ENCODE measurements around the gene RPAP2.
"Not testable (repeated sequence)": the region's sequence is repeated elsewhere in the genome, so short reads cannot be mapped to it uniquely, and the experiment has no call there.

The RPAP2 gene

GRCh38 chr1:92393966-92394365, 95.1 kb downstream of the RPAP2 start:
- Mint-ChIP-seq H3K9me3 (peaks cover 28% of the 10 kb centered on the region), H3K36me3 (ENCODE audit: low read depth) (peaks cover 27% of the 10 kb centered on the region)
- not testable (repeated sequence) for H3K27ac Mint-ChIP-seq; H3K27me3 Mint-ChIP-seq; H3K4me3 Mint-ChIP-seq; H3K4me1 Mint-ChIP-seq (ENCODE audit: low read depth)

- no peak overlapping the region for H3K4me3 Mint-ChIP-seq
- H3K4me1 Mint-ChIP-seq (ENCODE audit: low read depth) = peaks cover 3% of the 10 kb centered on the region
- peaks cover 9% of the 10 kb centered on the region for H3K36me3 Mint-ChIP-seq (ENCODE audit: low read depth)
- H3K27me3 Mint-ChIP-seq = no peaks in the 10 kb centered on the region
- H3K9me3 Mint-ChIP-seq = peaks cover 12% of the 10 kb centered on the region
- H3K27ac Mint-ChIP-seq = no peak overlapping the region
Observed at GRCh38 chr1:92398519-92398918, 99.7 kb downstream of the RPAP2 start.

- H3K27ac Mint-ChIP-seq = no peak overlapping the region
- peaks cover 3% of the 10 kb centered on the region for H3K4me1 Mint-ChIP-seq (ENCODE audit: low read depth)
- H3K9me3 Mint-ChIP-seq = peaks cover 11% of the 10 kb centered on the region
- H3K4me3 Mint-ChIP-seq = no peak overlapping the region
- H3K36me3 Mint-ChIP-seq (ENCODE audit: low read depth) = peaks cover 11% of the 10 kb centered on the region
- no peaks in the 10 kb centered on the region for H3K27me3 Mint-ChIP-seq
Observed at GRCh38 chr1:92399076-92399475, 100.2 kb downstream of the RPAP2 start.

- peaks cover 6% of the 10 kb centered on the region for H3K4me1 Mint-ChIP-seq (ENCODE audit: low read depth)
- H3K36me3 Mint-ChIP-seq (ENCODE audit: low read depth) = peaks cover 10% of the 10 kb centered on the region
- H3K27me3 Mint-ChIP-seq = no peaks in the 10 kb centered on the region
- peaks cover 10% of the 10 kb centered on the region for H3K9me3 Mint-ChIP-seq
- no peak overlapping the region for H3K27ac Mint-ChIP-seq
- H3K4me3 Mint-ChIP-seq = no peak overlapping the region
Observed at GRCh38 chr1:92404661-92405060, 105.8 kb downstream of the RPAP2 start.

- H3K9me3 Mint-ChIP-seq = peaks cover 4% of the 10 kb centered on the region
Observed at GRCh38 chr1:92408825-92409224, 110.0 kb downstream of the RPAP2 start.

GRCh38 chr1:92409946-92410549, 111.2 kb downstream of the RPAP2 start:
- Mint-ChIP-seq H3K27me3 (no peaks in the 10 kb centered on the region), H3K27ac (no peak overlapping the region), H3K4me3 (no peak overlapping the region), H3K4me1 (ENCODE audit: low read depth) (peaks cover 26% of the 10 kb centered on the region), H3K9me3 (no peaks in the 10 kb centered on the region), H3K36me3 (ENCODE audit: low read depth) (no peaks in the 10 kb centered on the region)

More at GRCh38 chr1:92408825-92409224, 110.0 kb downstream of the RPAP2 start:
- H3K4me3 Mint-ChIP-seq = no peak overlapping the region
- peaks cover 26% of the 10 kb centered on the region for H3K4me1 Mint-ChIP-seq (ENCODE audit: low read depth)
- no peaks in the 10 kb centered on the region for H3K27me3 Mint-ChIP-seq
- peaks cover 6% of the 10 kb centered on the region for H3K36me3 Mint-ChIP-seq (ENCODE audit: low read depth)
- no peak overlapping the region for H3K27ac Mint-ChIP-seq

- Mint-ChIP-seq H3K27me3 (no peaks in the 10 kb centered on the region), H3K4me1 (ENCODE audit: low read depth) (peaks cover 26% of the 10 kb centered on the region), H3K9me3 (no peaks in the 10 kb centered on the region), H3K27ac (no peak overlapping the region), H3K36me3 (ENCODE audit: low read depth) (no peaks in the 10 kb centered on the region), H3K4me3 (no peak overlapping the region)
Observed at GRCh38 chr1:92410706-92411105, 111.8 kb downstream of the RPAP2 start.

GRCh38 chr1:92411511-92411910, 112.7 kb downstream of the RPAP2 start:
- Mint-ChIP-seq H3K27ac (no peak overlapping the region), H3K27me3 (no peaks in the 10 kb centered on the region), H3K9me3 (no peaks in the 10 kb centered on the region), H3K4me3 (no peak overlapping the region), H3K4me1 (ENCODE audit: low read depth) (peaks cover 26% of the 10 kb centered on the region), H3K36me3 (ENCODE audit: low read depth) (no peaks in the 10 kb centered on the region)

GRCh38 chr1:92419642-92420041, 120.8 kb downstream of the RPAP2 start:
- no peak overlapping the region for H3K27ac Mint-ChIP-seq
- no peaks in the 10 kb centered on the region for H3K9me3 Mint-ChIP-seq
- H3K4me3 Mint-ChIP-seq = no peak overlapping the region
- H3K36me3 Mint-ChIP-seq (ENCODE audit: low read depth) = no peaks in the 10 kb centered on the region
- H3K4me1 Mint-ChIP-seq (ENCODE audit: low read depth) = no peaks in the 10 kb centered on the region
- H3K27me3 Mint-ChIP-seq = no peaks in the 10 kb centered on the region

- H3K9me3 Mint-ChIP-seq = no peaks in the 10 kb centered on the region
- no peak overlapping the region for H3K4me3 Mint-ChIP-seq
- H3K27me3 Mint-ChIP-seq = no peaks in the 10 kb centered on the region
- H3K27ac Mint-ChIP-seq = no peak overlapping the region
- H3K4me1 Mint-ChIP-seq (ENCODE audit: low read depth) = no peaks in the 10 kb centered on the region
- H3K36me3 Mint-ChIP-seq (ENCODE audit: low read depth) = no peaks in the 10 kb centered on the region
Observed at GRCh38 chr1:92424381-92424780, 125.5 kb downstream of the RPAP2 start.

- no peaks in the 10 kb centered on the region for H3K27me3 Mint-ChIP-seq
- no peak overlapping the region for H3K4me3 Mint-ChIP-seq
- no peaks in the 10 kb centered on the region for H3K4me1 Mint-ChIP-seq (ENCODE audit: low read depth)
- H3K27ac Mint-ChIP-seq = no peak overlapping the region
- H3K9me3 Mint-ChIP-seq = no peaks in the 10 kb centered on the region
- H3K36me3 Mint-ChIP-seq (ENCODE audit: low read depth) = no peaks in the 10 kb centered on the region
Observed at GRCh38 chr1:92425617-92426016, 126.8 kb downstream of the RPAP2 start.

- H3K27ac Mint-ChIP-seq = no peak overlapping the region
- no peaks in the 10 kb centered on the region for H3K27me3 Mint-ChIP-seq
- H3K9me3 Mint-ChIP-seq = no peaks in the 10 kb centered on the region
- H3K4me3 Mint-ChIP-seq = no peak overlapping the region
- H3K4me1 Mint-ChIP-seq (ENCODE audit: low read depth) = no peaks in the 10 kb centered on the region
- no peaks in the 10 kb centered on the region for H3K36me3 Mint-ChIP-seq (ENCODE audit: low read depth)
Observed at GRCh38 chr1:92430030-92430429, 131.2 kb downstream of the RPAP2 start.

GRCh38 chr1:92434572-92434971, 135.7 kb downstream of the RPAP2 start:
- H3K4me3 Mint-ChIP-seq; H3K36me3 Mint-ChIP-seq (ENCODE audit: low read depth); H3K27ac Mint-ChIP-seq: not testable (repeated sequence)

GRCh38 chr1:92439291-92439690, 140.4 kb downstream of the RPAP2 start:
- no peaks in the 10 kb centered on the region for H3K36me3 Mint-ChIP-seq (ENCODE audit: low read depth)
- peaks cover 5% of the 10 kb centered on the region for H3K9me3 Mint-ChIP-seq
- no peak overlapping the region for H3K27ac Mint-ChIP-seq

More at GRCh38 chr1:92434572-92434971, 135.7 kb downstream of the RPAP2 start:
- not testable (repeated sequence) for H3K27me3 Mint-ChIP-seq; H3K9me3 Mint-ChIP-seq; H3K4me1 Mint-ChIP-seq (ENCODE audit: low read depth)

GRCh38 chr1:92441316-92441696, 142.4 kb downstream of the RPAP2 start:
- Mint-ChIP-seq H3K9me3 (no peaks in the 10 kb centered on the region), H3K27ac (no peak overlapping the region), H3K4me1 (ENCODE audit: low read depth) (peaks cover 8% of the 10 kb centered on the region), H3K4me3 (no peak overlapping the region), H3K27me3 (no peaks in the 10 kb centered on the region), H3K36me3 (ENCODE audit: low read depth) (no peaks in the 10 kb centered on the region)

More at GRCh38 chr1:92439291-92439690, 140.4 kb downstream of the RPAP2 start:
- Mint-ChIP-seq H3K4me1 (ENCODE audit: low read depth) (peaks cover 7% of the 10 kb centered on the region), H3K27me3 (no peaks in the 10 kb centered on the region), H3K4me3 (no peak overlapping the region)

GRCh38 chr1:92441697-92442342, 143.0 kb downstream of the RPAP2 start:
- Mint-ChIP-seq H3K27ac (no peak overlapping the region), H3K4me3 (no peak overlapping the region), H3K4me1 (ENCODE audit: low read depth) (peaks cover 12% of the 10 kb centered on the region), H3K36me3 (ENCODE audit: low read depth) (no peaks in the 10 kb centered on the region), H3K9me3 (no peaks in the 10 kb centered on the region), H3K27me3 (no peaks in the 10 kb centered on the region)
